HL-60 (cell line): ENCODE data around the gene LZIC.

Experiments used
- DNase-seq, 2 experiments: peaks; one replicate each; pipeline ENCODE4 v3.0.0-alpha.2; 2010 to 2020; ENCODE audit warnings: low read depth in 1 of 2, low spot score in 1 of 2
- H3K27ac ChIP-seq: fragments of 250-450 bp; sonication (Bioruptor Pico); replicated peaks from 2 replicates; pipeline ENCODE4 v1.5.1; 2020; ENCODE audit warnings: mild to moderate bottlenecking, moderate library complexity
- H3K27me3 ChIP-seq: fragments of 250-450 bp; sonication (Bioruptor Pico); 2 replicates; pipeline ENCODE4 v1.5.1; 2021; ENCODE audit warnings: mild to moderate bottlenecking, moderate library complexity; ENCODE audit not compliant: insufficient read depth, poor library complexity, severe bottlenecking
- H3K4me3 ChIP-seq: replicated peaks from 2 replicates; pipeline ENCODE4 v1.5.1; 2011; ENCODE audit warnings: mild to moderate bottlenecking, control low read depth, low read length; ENCODE audit not compliant: insufficient read depth
- GABPA ChIP-seq: IDR thresholded peaks from 2 replicates; pipeline ENCODE4 v1.6.1; 2012; ENCODE audit warnings: low read depth
- POLR2AphosphoS5 ChIP-seq: IDR thresholded peaks from 2 replicates; pipeline ENCODE4 v1.6.1; 2012; ENCODE audit warnings: low read depth
- SPI1 ChIP-seq: IDR thresholded peaks from 2 replicates; pipeline ENCODE4 v1.6.1; 2012; ENCODE audit warnings: low read depth, mild to moderate bottlenecking, borderline replicate concordance
- TF ChIP-seq, protein P1 (sequence below): IDR thresholded peaks from 2 replicates; pipeline ENCODE4 v1.6.1; 2012; ENCODE audit warnings: low read depth; ENCODE audit not compliant: insufficient replicate concordance
- TF ChIP-seq, protein P2 (sequence below): IDR thresholded peaks from one replicate; pipeline ENCODE4 v1.5.1; 2011; ENCODE audit warnings: low read length, control low read depth, inconsistent platforms; ENCODE audit not compliant: insufficient read depth

LZIC gene

DNA sequence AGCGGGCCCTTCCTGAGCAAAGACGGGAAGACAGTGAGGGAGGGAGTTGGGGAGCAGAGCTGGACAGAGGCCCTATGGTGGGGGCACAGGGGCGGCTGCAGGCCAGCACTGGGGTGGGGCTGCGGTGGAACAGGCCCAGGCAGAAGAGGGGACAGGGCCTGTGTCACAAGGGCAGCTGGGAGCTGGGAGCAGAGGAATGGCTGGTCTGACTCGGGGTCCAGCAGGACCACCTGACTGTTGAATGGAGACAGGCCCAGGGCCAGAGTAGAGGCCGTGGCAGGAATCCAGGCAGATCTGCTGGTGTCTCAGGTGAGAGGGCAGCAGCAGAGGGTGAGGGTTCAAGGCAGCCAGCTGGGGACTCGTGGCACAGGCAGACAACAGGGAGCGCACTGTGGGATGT is 58.4 kb downstream of the LZIC start:
- Histone ChIP-seq H3K27ac (no peak overlapping the region), H3K4me3 (no peak overlapping the region), H3K27me3 (no peaks in the 10 kb centered on the region)
- DNase-seq: no peak
- TF ChIP-seq, protein P1, sequence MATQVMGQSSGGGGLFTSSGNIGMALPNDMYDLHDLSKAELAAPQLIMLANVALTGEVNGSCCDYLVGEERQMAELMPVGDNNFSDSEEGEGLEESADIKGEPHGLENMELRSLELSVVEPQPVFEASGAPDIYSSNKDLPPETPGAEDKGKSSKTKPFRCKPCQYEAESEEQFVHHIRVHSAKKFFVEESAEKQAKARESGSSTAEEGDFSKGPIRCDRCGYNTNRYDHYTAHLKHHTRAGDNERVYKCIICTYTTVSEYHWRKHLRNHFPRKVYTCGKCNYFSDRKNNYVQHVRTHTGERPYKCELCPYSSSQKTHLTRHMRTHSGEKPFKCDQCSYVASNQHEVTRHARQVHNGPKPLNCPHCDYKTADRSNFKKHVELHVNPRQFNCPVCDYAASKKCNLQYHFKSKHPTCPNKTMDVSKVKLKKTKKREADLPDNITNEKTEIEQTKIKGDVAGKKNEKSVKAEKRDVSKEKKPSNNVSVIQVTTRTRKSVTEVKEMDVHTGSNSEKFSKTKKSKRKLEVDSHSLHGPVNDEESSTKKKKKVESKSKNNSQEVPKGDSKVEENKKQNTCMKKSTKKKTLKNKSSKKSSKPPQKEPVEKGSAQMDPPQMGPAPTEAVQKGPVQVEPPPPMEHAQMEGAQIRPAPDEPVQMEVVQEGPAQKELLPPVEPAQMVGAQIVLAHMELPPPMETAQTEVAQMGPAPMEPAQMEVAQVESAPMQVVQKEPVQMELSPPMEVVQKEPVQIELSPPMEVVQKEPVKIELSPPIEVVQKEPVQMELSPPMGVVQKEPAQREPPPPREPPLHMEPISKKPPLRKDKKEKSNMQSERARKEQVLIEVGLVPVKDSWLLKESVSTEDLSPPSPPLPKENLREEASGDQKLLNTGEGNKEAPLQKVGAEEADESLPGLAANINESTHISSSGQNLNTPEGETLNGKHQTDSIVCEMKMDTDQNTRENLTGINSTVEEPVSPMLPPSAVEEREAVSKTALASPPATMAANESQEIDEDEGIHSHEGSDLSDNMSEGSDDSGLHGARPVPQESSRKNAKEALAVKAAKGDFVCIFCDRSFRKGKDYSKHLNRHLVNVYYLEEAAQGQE: no peak
- TF ChIP-seq POLR2AphosphoS5 (no peak), GABPA (no peak), SPI1 (no peak)
- TF ChIP-seq, protein P2, sequence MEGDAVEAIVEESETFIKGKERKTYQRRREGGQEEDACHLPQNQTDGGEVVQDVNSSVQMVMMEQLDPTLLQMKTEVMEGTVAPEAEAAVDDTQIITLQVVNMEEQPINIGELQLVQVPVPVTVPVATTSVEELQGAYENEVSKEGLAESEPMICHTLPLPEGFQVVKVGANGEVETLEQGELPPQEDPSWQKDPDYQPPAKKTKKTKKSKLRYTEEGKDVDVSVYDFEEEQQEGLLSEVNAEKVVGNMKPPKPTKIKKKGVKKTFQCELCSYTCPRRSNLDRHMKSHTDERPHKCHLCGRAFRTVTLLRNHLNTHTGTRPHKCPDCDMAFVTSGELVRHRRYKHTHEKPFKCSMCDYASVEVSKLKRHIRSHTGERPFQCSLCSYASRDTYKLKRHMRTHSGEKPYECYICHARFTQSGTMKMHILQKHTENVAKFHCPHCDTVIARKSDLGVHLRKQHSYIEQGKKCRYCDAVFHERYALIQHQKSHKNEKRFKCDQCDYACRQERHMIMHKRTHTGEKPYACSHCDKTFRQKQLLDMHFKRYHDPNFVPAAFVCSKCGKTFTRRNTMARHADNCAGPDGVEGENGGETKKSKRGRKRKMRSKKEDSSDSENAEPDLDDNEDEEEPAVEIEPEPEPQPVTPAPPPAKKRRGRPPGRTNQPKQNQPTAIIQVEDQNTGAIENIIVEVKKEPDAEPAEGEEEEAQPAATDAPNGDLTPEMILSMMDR: no peak

DNA sequence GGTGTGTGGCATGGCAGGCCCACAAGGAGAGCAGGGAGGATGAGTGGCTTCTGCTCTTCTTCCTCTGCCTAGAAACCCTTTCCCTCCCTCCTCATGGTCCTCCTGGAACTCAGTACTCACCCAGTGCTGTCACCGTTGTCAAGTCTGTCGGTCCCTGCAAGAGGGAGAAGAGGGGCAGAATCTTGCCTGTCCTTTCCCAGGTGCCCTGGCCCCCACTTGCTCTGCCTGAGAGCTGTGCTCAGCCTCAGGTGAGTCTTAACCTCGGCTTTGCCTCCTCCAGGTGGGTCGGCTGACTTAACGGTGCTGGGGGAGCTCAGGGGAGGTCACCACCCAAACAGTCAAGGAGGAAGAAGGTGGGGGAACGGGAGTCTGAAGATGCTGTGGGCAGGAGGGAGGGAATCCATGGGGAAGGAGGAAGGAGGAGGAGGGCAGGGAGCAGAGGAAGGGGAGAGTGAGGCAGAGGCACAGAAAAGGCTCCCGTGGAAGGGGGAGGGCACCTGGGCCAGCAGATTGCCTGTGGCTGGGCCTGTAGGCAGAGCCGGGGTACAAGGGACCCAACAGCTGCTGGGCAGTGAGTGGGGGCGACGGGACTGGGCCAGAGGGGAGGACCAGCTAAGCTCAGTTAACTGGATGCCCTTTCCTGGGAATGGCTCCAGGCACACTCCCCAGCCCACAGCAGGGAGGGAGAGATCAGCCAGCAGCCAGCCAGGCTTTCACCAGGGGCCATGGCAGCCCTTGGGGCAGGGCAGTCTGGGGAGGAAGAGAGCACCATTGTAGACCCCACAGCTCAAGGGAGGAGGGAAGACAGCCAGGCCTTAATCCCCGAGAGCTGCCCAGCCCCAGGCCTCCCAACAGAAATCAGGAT is 59.4 kb downstream of the LZIC start:
- Histone ChIP-seq H3K4me3 (no peak overlapping the region), H3K27ac (no peak overlapping the region), H3K27me3 (no peaks in the 10 kb centered on the region)
- TF ChIP-seq POLR2AphosphoS5: no peak
- TF ChIP-seq, protein P1: no peak
- TF ChIP-seq, protein P2: no peak
- no peak for DNase-seq

DNA sequence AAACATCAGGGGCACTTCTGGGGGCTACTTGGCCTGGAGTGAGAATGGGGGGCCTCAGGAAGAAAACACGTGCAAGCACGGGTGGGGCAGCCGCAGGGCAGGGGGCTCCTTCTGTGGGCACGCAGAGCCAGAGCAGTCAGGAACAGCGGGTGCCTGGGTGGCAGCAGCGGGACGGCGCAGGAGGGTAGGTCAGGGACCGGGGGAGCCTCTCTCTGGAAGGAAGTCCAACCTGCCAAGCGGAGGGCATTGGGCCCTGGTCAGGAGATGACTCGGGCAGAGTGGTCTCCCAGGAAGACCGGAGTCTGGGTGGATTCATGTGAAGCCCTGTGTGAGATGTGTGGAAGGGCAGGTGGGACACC is 60.3 kb downstream of the LZIC start:
- DNase-seq: no peak
- Histone ChIP-seq H3K27me3 (no peaks in the 10 kb centered on the region), H3K4me3 (no peak overlapping the region), H3K27ac (no peak overlapping the region)
- TF ChIP-seq SPI1: no peak
- no peak for TF ChIP-seq POLR2AphosphoS5
- TF ChIP-seq GABPA: no peak
- TF ChIP-seq, protein P2: no peak
- TF ChIP-seq, protein P1: no peak
